Duodenal mucosa (tissue), 2 donors: ENCODE data around the gene CCSER1.

Source experiments
- H3K27ac ChIP-seq: one replicate; pipeline ENCODE4 v1.7.0; 2013; ENCODE audit warnings: low read depth, low read length
- H3K27me3 ChIP-seq, 2 donors: one replicate each; pipeline ENCODE4 v1.7.0; 2013; ENCODE audit warnings: low read length in 2 of 2, control low read depth in 1 of 2; ENCODE audit not compliant: insufficient read depth in 2 of 2, control insufficient read depth in 1 of 2
- H3K36me3 ChIP-seq, 2 donors: one replicate each; pipeline ENCODE4 v1.7.0; 2013; ENCODE audit warnings: low read length in 2 of 2, control low read depth in 1 of 2; ENCODE audit not compliant: insufficient read depth in 2 of 2, control insufficient read depth in 1 of 2
- H3K4me1 ChIP-seq, 2 donors: one replicate each; pipeline ENCODE4 v1.7.0; 2013; ENCODE audit warnings: low read length in 2 of 2, control low read depth in 1 of 2; ENCODE audit not compliant: insufficient read depth in 2 of 2, control insufficient read depth in 1 of 2
- H3K4me3 ChIP-seq, 2 donors: one replicate each; pipeline ENCODE4 v1.7.0; 2013; ENCODE audit warnings: low read length in 2 of 2, low read depth in 1 of 2
- H3K9ac ChIP-seq, 2 donors: one replicate each; pipeline ENCODE4 v1.7.0; 2013; ENCODE audit warnings: low read length in 2 of 2, low read depth in 1 of 2
- H3K9me3 ChIP-seq, 2 donors: one replicate each; pipeline ENCODE4 v1.7.0; 2013; ENCODE audit warnings: low read length in 2 of 2, control low read depth in 1 of 2; ENCODE audit not compliant: control insufficient read depth in 1 of 2

CCSER1 gene

DNA sequence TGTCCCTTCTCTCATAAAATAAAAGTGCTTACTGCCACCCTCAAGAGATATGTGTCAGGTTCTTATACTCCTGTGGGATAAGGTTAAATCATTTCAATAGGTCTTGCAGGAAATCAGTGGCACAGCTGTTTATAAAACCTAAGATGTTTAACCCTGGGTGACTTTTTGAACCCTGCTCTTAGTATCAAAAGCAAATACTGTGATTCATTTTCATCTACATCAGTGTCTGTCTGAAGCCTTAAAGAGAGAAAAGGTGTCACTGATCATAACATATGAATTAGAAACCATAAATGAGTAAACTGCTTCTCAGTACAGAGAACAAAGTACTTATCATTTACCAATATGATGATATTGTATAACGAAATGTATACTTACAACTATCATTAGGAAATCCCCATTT, 59.0 kb downstream of the CCSER1 start:
- Histone ChIP-seq H3K27me3 (no peaks in the 10 kb centered on the region), H3K4me3 (no peak overlapping the region), H3K36me3 (no peaks in the 10 kb centered on the region), H3K9ac (no peak overlapping the region), H3K9me3 (no peaks in the 10 kb centered on the region), H3K27ac (no peak overlapping the region), H3K4me1 (peaks cover 10 to 47% of the 10 kb centered on the region in 2 donors)

DNA sequence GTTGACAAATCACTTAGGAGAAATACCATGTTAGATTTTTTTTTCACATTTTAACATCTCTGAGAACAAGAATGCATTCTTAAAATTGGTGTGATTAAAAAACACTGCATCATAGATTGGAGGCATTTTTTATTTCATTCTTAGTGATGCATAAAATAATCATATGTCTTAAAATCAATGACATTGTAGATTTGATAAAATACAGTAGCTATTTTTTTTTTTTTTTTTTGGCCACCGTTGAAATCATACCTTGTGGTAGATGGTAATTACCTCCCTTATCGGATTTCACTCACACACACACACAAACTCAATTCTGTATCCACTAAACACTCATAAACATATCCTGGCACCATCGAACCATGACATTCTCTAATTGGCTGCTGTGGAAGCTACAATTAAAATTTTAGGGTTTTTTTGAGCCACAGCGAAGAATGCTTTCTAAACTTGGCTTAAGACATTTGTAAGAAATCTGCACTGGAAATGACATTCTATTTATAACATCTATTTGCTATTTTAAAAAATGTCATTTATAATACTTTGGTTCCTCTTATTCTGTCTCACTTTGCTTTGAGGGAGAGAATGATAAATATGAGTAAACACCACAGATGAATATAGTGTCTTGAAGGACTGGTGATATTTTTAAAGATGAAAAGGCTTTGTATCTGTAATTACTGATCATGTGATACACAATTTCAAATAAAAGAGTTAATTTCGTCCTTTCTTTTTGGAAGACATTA, 60.1 kb downstream of the CCSER1 start:
- no peak overlapping the region for H3K27ac ChIP-seq
- peaks cover 6 to 37% of the 10 kb centered on the region in 2 donors for H3K4me1 ChIP-seq
- H3K27me3 ChIP-seq, result no peaks in the 10 kb centered on the region
- no peak overlapping the region for H3K9ac ChIP-seq
- no peaks in the 10 kb centered on the region for H3K9me3 ChIP-seq
- H3K4me3 ChIP-seq, result no peak overlapping the region
- no peaks in the 10 kb centered on the region for H3K36me3 ChIP-seq

- Histone ChIP-seq H3K4me3 (no peak overlapping the region), H3K27ac (no peak overlapping the region), H3K4me1 (peaks cover 6 to 28% of the 10 kb centered on the region in 2 donors), H3K9me3 (no peaks in the 10 kb centered on the region), H3K36me3 (no peaks in the 10 kb centered on the region), H3K27me3 (no peaks in the 10 kb centered on the region), H3K9ac (no peak overlapping the region)
Measured at GRCh38 chr4:90189178-90189577, 62.0 kb downstream of the CCSER1 start.

DNA sequence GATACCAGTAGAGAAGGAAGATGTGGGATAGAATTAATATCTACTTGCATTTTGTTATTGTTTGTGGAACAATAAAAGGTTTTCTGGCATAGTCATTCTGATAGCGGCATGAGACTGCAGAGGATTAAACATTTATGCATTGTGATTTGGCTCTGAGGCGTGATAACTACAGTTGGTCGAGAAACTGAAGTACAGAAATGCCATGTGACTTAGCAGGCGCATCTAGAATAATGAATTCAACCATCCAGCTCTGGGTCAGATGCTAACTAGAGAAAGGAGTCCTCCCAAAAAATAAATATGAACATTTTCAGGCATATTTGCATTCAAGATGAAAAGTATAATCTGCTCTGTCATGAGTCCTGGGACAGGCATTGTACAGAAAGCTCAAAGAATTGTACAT, 62.8 kb downstream of the CCSER1 start:
- Histone ChIP-seq H3K4me1 (peaks cover 0 to 20% of the 10 kb centered on the region in 2 donors), H3K36me3 (no peaks in the 10 kb centered on the region), H3K27me3 (no peaks in the 10 kb centered on the region), H3K9me3 (no peaks in the 10 kb centered on the region), H3K27ac (no peak overlapping the region), H3K9ac (no peak overlapping the region), H3K4me3 (no peak overlapping the region)

- Histone ChIP-seq H3K9ac (no peak overlapping the region), H3K4me1 (peaks cover 0 to 18% of the 10 kb centered on the region in 2 donors), H3K27me3 (no peaks in the 10 kb centered on the region), H3K27ac (no peak overlapping the region), H3K36me3 (no peaks in the 10 kb centered on the region), H3K9me3 (no peaks in the 10 kb centered on the region), H3K4me3 (no peak overlapping the region)
Measured at GRCh38 chr4:90190525-90190924, 63.3 kb downstream of the CCSER1 start.

DNA sequence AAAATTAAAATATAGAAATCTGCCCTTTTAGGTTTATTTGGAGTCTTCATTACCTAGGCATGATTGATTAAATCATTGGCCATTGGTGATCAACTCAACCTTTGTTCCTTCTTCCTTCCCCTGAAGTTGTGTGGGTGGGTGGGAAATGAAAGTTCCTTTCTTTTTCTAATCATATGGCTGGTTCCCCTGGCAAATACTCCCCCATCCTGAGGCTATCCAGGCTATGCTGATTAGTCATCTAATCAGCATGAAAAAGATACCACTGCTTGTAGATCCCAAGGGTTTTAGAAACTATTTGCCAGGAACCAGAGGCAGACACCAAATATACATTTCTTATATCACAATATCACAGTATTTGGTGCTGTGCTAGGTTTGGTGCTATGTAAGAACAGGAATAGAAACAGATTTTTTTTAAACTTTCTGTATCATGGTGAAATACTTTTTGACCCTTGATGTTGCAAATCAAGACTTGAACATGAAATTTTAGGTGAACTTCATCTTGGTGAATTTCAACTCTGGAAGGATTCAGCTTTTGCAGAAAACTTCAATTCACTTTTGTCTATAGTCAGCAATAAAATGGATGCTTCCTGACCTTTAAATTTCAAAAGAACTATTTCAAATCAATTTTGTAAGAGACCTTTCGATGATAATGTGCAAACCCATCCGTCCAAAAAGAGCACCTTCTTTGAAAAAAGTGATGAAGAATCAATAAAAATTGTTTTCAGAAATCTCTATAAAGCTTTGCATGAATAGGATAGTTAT, 71.1 kb downstream of the CCSER1 start:
- H3K4me1 ChIP-seq, result peaks cover 0 to 2% of the 10 kb centered on the region in 2 donors
- no peaks in the 10 kb centered on the region for H3K9me3 ChIP-seq
- H3K27ac ChIP-seq, result no peak overlapping the region
- H3K27me3 ChIP-seq, result no peaks in the 10 kb centered on the region
- no peak overlapping the region for H3K9ac ChIP-seq
- no peak overlapping the region for H3K4me3 ChIP-seq
- H3K36me3 ChIP-seq, result no peaks in the 10 kb centered on the region

DNA sequence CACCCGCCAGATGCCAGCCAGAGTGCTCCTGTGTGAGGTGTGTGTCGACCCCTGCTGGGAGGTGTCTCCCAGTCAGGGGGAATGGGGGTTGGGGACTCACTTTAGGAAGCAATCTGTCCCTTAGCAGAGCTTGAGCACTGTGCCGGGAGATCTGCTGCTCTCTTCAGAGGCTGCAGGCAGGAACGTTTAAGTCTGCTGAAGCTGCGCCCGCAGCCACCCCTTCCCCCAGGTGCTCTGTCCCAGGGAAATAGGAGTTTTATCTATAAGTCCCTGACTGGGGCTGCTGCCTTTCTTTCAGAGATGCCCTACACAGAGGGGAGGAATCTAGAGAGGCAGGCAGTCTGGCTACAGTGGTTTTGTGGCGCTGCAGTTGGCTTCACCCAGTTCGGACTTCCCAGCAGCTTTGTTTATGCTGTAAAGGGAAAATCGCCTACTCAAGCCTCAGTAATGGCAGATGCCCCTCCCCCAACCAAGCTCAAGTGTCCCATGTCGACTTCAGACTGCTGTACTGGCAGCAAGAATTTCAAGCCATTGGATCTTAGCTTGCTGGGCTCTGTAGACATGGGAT, 80.8 kb downstream of the CCSER1 start:
- H3K9me3 ChIP-seq, result no peaks in the 10 kb centered on the region
- no peak overlapping the region for H3K9ac ChIP-seq
- no peak overlapping the region for H3K4me3 ChIP-seq

DNA sequence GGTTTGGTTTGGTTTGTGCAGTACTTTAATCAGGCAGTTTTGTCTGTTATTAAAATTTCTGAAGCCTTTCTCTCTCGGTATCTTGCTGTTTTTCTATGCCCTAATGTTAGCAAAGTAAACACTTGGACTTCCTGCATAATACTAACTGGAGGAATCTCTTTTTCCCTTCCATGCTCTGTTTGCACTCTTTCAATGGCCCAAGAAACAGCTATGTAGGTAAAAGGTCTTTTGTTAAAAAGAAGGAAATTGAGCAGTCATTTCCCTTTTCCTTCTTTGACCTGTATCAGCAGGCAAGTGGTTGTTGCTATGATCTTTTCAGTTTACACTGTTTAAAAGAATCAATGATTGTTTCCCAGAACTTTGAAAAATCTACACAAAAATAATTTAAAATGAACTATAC, 82.7 kb downstream of the CCSER1 start:
- no peaks in the 10 kb centered on the region for H3K36me3 ChIP-seq
- no peaks in the 10 kb centered on the region for H3K9me3 ChIP-seq
- H3K27me3 ChIP-seq, result no peaks in the 10 kb centered on the region
- H3K4me1 ChIP-seq, result peaks cover 0 to 5% of the 10 kb centered on the region in 2 donors
- H3K4me3 ChIP-seq, result no peak overlapping the region
- no peak overlapping the region for H3K9ac ChIP-seq
- H3K27ac ChIP-seq, result no peak overlapping the region

More for the DNA sequence above, 80.8 kb downstream of the CCSER1 start:
- Histone ChIP-seq H3K27ac (no peak overlapping the region), H3K4me1 (no peaks in the 10 kb centered on the region), H3K36me3 (no peaks in the 10 kb centered on the region), H3K27me3 (no peaks in the 10 kb centered on the region)

DNA sequence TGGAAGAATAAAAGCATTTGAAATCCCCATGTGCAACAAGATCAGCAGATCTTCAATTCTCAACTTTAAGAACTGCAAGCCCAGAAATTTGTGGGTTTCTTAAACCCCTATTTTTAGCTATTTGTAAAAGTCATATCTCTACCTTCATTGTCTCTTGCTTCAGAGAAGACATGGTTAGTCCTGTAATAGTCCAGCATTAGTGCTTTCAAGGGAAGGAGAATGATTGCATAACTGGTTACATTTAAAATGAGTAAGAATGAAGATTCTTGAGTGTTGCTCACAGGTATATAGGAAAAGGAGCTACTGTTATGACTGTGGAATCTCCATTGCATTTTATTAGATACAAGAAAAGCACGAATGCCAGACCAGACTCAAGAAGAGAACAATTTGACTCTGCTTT, 84.0 kb downstream of the CCSER1 start:
- Histone ChIP-seq H3K9me3 (no peaks in the 10 kb centered on the region), H3K4me3 (no peak overlapping the region), H3K9ac (no peak overlapping the region), H3K27me3 (no peaks in the 10 kb centered on the region), H3K36me3 (no peaks in the 10 kb centered on the region), H3K27ac (no peak overlapping the region), H3K4me1 (peaks cover 4 to 17% of the 10 kb centered on the region in 2 donors)

DNA sequence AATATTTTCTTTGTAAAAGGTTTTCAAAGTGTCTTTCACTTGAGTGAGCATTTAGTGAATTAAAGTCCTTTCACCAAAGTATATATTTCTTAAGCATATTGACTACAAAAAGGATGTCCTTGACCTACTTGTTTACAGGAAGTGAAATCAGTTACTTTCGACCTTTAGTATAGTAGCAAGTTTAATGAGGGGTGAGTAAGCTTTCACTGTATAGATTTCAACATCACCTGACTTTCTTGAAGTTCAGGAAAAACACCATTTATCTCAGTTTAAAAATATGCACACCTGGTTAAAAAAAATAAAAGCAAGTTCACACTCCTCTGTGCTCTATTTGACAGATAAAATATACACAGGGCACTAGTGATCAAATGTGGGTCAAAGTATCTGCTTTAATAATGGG, 88.1 kb downstream of the CCSER1 start:
- H3K4me1 ChIP-seq, result peaks cover 4 to 17% of the 10 kb centered on the region in 2 donors
- H3K27me3 ChIP-seq, result no peaks in the 10 kb centered on the region
- H3K9ac ChIP-seq, result no peak overlapping the region
- H3K27ac ChIP-seq, result no peak overlapping the region
- H3K4me3 ChIP-seq, result no peak overlapping the region
- H3K9me3 ChIP-seq, result peaks cover 0 to 2% of the 10 kb centered on the region in 2 donors
- H3K36me3 ChIP-seq, result no peaks in the 10 kb centered on the region
